ENCODE measurements around the gene SLC50A1.

The SLC50A1 gene

DNA sequence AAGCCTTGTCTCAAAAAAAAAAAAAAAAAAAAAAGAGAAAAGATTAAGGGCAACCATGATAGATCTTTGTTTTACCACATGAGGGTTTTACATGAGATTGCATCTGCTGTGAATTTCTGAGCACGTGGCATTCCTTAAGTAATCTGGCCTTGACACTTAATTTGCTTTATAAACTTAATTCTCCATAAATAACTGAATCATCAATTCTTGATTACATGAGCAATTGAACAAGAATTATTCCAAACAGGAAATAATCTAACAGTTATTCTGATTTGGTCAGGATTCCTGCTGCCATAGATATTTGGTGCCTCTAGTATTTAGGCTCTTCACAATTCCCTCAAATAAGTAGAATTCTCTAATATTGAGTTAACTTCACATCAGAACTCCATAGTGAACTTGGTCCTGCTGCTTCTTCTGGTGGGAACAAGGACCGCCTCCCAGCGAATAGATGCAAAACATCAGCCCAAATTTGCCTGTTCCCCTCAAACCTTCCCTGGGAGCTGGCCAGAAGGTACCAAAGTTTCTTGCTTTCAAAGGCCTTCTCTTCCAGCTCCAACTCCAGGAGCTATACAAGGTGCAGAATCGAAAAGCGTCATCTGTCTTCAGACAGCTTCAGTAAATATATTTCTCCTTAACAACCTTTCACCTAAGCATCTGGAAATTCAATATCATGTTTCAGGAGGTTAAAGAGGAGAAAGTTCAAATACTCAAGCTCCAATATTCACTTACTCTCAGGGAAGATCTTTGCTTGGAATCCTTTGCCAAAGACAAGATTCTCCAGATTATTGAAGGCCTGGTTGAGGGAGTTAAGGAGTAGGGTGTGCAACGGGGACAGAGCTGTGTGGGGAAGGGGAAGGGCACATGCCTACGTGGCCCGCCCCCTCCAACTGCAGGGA is 36.4 kb downstream of the SLC50A1 start:
- DNase-seq: no peak

- peak in 13 of 14 donors; percentile 58 to 93 (median 88) for DNase-seq
Observed at GRCh38 chr1:155172732-155173477, 37.3 kb downstream of the SLC50A1 start, which contains the start of gene KRTCAP2. Gene KRTCAP2 (minus strand): TSS chr1:155173304. CDS start chr1:155173224, 80 bp downstream.

GRCh38 chr1:155173478-155174323 is 38.0 kb downstream of the SLC50A1 start, which contains the start of gene TRIM46:
Gene TRIM46 (plus strand): TSS chr1:155173849. CDS start chr1:155173967, 118 bp downstream.
- DNase-seq: peak in 8 of 14 donors; percentile 45 to 81 (median 54)

GRCh38 chr1:155174324-155175280 is 39.0 kb downstream of the SLC50A1 start:
- DNase-seq: peak in 5 of 14 donors; percentile 26 to 70 (median 46)

DNA sequence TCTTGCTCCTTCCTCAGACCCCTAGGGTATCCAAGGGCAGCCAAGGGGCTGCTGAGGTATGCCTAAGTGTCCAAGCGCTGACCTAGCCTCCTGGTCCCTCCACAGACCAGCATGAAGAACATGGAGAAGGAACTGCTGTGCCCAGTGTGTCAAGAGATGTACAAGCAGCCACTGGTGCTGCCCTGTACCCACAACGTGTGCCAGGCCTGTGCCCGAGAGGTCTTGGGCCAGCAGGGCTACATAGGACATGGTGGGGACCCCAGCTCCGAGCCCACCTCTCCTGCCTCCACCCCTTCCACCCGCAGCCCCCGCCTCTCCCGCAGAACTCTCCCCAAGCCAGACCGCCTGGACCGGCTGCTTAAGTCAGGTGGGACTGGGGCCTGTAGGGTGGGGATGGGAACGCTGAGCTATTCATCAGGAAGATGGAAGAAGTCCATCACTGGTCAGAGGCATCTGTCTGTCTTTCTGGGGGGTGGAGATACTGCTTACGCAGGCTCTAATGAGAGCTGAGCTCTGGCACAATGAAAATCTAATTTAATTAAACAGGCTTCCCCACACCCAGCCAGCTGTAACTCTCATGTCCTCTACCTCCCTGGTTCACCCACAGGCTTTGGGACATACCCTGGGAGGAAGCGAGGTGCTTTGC is 39.8 kb downstream of the SLC50A1 start:
- peak in 1 of 14 donors; percentile 27 for DNase-seq

DNA sequence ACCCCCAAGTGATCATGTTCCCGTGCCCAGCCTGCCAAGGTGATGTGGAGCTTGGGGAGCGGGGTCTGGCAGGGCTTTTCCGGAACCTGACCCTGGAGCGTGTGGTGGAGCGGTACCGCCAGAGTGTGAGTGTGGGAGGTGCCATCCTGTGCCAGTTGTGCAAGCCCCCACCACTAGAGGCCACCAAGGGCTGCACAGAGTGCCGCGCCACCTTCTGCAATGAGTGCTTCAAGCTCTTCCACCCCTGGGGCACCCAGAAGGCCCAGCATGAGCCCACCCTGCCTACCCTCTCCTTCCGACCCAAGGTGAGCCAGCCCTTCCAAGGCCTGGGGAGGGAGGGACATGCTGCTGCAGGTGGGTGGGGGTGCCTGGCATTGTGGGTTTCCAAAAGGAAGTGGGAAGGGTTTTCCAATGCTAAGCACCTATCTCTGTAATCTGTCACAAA is 40.3 kb downstream of the SLC50A1 start:
- no peak for DNase-seq

DNA sequence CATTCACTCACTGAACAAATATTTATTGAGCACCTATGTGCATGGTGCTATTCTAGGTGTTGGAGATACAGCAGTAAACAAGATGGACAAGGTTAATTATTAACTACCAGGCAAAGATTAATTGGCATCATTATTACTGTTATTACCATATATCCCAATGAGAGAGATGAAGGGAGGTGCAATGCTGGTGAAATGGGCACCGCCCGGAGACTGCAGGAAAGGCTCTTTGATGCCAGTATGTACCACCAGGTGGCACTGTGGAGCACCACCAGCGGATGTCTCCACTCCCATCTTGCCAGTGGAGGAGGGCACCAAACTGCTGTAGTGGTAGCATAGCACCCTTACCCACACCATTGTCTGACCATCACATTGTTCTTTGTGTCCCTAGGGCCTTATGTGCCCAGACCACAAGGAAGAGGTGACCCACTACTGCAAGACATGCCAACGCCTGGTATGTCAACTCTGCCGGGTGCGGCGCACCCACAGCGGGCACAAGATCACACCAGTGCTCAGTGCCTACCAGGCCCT is 41.0 kb downstream of the SLC50A1 start:
- DNase-seq: peak in 11 of 14 donors; percentile 30 to 77 (median 64)

DNA sequence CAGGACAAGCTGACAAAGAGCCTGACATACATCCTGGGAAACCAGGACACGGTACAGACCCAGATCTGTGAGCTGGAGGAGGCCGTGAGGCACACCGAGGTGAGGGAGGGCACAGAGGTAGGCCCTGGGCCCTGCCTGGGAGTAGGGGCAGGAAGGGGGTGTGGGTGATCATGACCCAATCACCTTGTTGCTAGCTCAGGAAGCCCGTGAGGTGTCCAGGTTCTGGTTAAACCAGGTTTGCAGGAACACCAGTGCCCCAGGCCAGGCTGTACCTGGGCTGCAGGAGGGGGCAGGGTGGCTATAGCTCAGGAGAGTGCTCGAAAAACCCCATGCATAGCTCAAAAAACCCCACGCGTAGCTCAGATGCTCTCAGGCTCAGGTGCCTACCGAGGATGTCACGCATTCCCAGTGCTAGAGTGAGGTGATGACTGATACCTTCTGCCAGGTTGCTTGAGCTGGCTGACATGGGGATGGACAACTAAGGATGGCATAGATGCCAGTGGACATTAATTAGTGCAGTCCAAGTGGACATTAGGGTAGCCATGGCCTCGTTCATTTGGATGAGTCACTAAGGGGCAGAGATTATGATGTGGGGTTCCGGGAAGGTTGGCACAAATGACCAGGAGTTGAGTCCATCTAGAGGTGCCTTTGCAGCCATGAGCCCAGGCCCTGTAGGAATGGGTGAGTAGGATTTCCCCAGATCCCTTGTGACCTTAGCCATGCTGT is 41.7 kb downstream of the SLC50A1 start:
- DNase-seq: no peak

GRCh38 chr1:155177918-155178281 is 42.2 kb downstream of the SLC50A1 start:
- DNase-seq: no peak

DNA sequence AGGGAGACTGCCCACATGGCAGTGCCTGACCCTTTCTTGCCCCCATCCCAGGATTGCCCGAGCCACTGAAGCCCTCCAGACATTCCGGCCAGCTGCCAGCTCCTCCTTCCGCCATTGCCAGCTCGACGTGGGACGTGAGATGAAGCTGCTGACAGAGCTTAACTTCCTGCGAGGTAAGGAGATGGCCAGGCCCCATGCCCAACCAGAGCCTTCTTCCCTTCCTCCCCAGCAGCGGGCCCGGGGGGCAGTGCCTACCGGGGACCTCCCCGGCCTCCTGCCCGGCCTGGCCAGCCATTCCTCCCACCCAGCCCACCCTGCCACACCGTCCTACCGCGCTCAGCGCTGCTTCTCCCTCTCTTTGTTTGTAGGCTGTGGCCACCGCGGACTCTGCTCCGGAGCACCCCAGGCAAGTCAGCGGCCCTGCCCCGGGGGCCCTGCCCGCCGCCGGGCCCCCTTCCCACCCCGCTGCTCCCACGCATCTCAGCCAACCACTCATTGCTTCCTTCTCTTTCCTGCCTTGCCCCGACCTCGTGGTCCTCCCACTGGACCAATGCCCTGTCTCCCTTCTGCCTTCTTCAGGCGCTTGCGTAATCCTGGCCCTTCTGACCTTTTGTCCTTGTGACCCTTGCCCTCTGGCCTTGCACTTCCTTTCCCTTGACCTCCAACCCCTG is 42.9 kb downstream of the SLC50A1 start:
- DNase-seq: no peak

DNA sequence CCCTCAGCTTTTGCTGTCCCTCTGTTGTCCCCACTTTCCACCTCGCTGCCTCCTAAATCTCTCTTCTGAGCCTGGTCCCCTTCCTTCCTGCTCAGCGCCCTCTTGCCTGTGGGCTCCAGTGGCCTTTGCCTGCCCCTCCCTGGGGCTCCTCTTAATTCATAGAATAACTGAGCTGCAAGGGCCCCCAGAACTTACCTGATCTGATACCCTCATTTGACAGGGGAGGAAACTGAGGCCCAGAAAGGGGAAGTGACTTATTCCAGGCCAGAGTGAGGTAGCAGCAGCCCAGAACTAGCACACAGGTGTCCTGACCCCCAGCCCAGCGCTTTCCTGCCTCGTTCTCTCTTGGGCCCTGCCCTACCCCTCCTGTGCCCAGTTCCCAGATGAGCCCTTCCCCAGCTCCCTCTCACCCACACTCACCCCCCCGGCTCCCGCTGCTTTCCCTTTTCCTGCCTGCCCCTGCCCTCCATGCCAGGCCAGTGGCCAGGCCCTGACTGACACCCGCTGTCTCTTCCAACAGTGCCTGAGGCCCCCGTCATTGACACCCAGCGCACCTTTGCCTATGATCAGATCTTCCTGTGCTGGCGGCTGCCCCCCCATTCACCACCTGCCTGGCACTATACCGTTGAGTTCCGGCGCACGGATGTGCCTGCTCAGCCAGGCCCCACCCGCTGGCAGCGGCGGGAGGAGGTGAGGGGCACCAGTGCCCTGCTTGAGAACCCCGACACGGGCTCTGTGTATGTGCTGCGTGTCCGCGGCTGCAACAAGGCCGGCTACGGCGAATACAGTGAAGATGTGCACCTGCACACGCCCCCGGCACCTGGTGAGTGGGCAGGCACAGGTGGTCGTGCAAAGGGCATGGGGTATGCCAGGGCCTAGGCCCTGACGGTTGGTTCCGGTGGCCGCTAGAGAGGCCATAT is 43.7 kb downstream of the SLC50A1 start:
- no peak for DNase-seq

DNA sequence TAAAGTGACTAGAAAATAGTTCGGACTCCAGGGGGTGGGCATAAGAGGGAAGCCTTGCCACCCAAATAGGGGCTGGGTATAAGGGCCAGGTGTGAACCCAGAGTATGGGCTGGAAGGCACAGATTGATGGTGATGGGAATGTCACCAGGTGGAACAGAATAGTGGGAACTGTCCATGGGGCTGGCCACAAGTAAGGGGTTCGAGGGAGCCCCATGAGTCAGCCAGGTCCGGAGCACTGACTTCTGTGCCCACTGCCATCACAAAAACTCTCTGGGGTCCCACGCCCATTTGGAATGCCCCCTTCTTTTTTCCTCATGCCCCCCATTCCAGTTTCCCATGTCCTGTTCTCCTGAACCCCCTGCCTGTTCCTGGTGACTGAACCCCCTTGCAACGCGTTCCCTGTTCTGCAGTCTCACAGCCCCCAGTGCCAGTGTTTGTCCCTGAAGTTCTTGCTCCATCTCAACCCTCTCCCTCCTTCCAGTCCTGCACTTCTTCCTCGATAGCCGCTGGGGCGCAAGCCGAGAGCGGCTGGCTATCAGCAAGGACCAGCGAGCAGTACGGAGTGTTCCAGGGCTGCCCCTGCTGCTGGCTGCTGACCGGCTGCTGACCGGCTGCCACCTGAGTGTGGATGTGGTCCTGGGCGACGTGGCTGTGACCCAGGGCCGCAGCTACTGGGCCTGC is 45.9 kb downstream of the SLC50A1 start:
- DNase-seq: no peak

- no peak for DNase-seq
Observed at GRCh38 chr1:155182052-155182550, 46.4 kb downstream of the SLC50A1 start.

DNA sequence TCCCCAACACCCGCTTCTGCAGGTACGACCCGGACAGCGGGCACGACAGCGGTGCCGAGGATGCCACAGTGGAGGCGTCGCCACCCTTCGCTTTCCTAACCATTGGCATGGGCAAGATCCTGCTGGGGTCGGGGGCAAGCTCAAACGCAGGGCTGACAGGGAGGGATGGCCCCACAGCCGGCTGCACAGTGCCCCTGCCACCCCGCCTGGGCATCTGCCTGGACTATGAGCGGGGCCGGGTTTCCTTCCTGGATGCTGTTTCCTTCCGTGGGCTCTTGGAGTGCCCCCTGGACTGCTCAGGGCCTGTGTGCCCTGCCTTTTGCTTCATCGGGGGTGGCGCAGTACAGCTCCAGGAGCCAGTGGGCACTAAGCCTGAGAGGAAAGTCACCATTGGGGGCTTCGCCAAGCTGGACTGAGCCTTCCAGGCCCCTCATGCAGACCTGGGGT is 48.1 kb downstream of the SLC50A1 start:
- DNase-seq: no peak

DNA sequence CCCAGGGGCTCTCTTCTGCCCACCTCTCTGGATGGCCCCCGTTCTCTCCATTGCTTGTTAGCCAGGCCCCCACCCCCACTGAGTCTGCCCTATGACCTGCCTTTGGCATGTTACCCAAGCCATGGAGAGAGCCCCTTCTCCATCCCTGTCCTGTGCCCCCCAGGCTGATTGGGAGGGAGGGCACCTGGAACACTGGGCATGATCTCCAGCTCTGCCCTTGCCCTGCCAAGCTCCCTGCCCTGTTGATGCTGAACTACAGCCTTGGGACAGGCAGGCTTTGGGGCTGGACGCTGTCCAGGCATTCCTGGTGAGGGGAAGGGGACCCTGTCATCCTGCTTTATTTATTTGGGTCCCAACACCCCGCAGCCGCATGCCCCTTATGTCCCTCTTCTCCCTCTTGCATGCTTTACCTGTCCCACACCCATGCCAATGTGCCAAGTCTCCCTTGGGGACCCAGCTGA is 48.7 kb downstream of the SLC50A1 start:
- no peak for DNase-seq
